DND-41 (cell line): ENCODE results near the gene C4orf17.

Experiments
- ATAC-seq: fragments of 200-7000 bp; cut with Tn5 transposase; 3 replicates; pipeline ENCODE4 v1.9.1; 2021; ENCODE audit warnings: low read depth; ENCODE audit not compliant: insufficient read depth
- DNase-seq: peaks from one replicate; pipeline ENCODE4 v3.0.0-alpha.2; 2020
- H2AFZ ChIP-seq: 2 replicates; pipeline ENCODE4 v1.6.0; 2012; ENCODE audit warnings: low read depth, low read length
- H3K27ac ChIP-seq: 2 replicates; pipeline ENCODE4 v1.5.1; 2012; ENCODE audit warnings: low read length, inconsistent platforms
- H3K27me3 ChIP-seq: fragments of 200-600 bp; sonication (generic); 2 replicates; pipeline ENCODE4 v1.6.0; 2012; ENCODE audit warnings: low read length, mild to moderate bottlenecking, inconsistent platforms; ENCODE audit not compliant: insufficient read depth, poor library complexity
- H3K36me3 ChIP-seq: 2 replicates; pipeline ENCODE4 v1.5.1; 2012; ENCODE audit warnings: low read length, inconsistent platforms; ENCODE audit not compliant: insufficient read depth
- H3K4me1 ChIP-seq: 2 replicates; pipeline ENCODE4 v1.5.1; 2012; ENCODE audit warnings: mild to moderate bottlenecking, low read length; ENCODE audit not compliant: insufficient read depth
- H3K4me2 ChIP-seq: 2 replicates; pipeline ENCODE4 v1.6.0; 2012; ENCODE audit warnings: mild to moderate bottlenecking, moderate library complexity, low read length, inconsistent platforms; ENCODE audit not compliant: insufficient read depth
- H3K4me3 ChIP-seq, 2 experiments: fragments of 200-600 bp in 1 of 2; shearing (Covaris generic) in 1 of 2; 2 replicates each; pipeline ENCODE4 v1.5.1; 2012 to 2016; ENCODE audit warnings: inconsistent platforms in 2 of 2, low read length in 2 of 2, mild to moderate bottlenecking in 2 of 2, low read depth in 1 of 2, moderate library complexity in 1 of 2
- H3K79me2 ChIP-seq: 2 replicates; pipeline ENCODE4 v1.6.0; 2012; ENCODE audit warnings: low read length, inconsistent platforms; ENCODE audit not compliant: insufficient read depth
- H3K9ac ChIP-seq: 2 replicates; pipeline ENCODE4 v1.6.0; 2012; ENCODE audit warnings: low read depth, mild to moderate bottlenecking, inconsistent platforms, low read length, moderate library complexity
- H3K9me3 ChIP-seq: 2 replicates; pipeline ENCODE4 v1.5.1; 2012; ENCODE audit warnings: low read length, moderate library complexity, mild to moderate bottlenecking, inconsistent platforms; ENCODE audit not compliant: insufficient read depth, severe bottlenecking
- H4K20me1 ChIP-seq: 2 replicates; pipeline ENCODE4 v1.6.0; 2012; ENCODE audit warnings: low read length; ENCODE audit not compliant: insufficient read depth
- EZH2 ChIP-seq: IDR thresholded peaks from 3 replicates; pipeline ENCODE4 v1.6.1; 2012; ENCODE audit warnings: borderline replicate concordance, low read depth, mild to moderate bottlenecking, moderate library complexity, low read length, inconsistent platforms; ENCODE audit not compliant: severe bottlenecking
- TF ChIP-seq, protein P1 (sequence below): IDR thresholded peaks from 2 replicates; pipeline ENCODE4 v1.5.1; 2012; ENCODE audit warnings: borderline replicate concordance, low read length, moderate library complexity, mild to moderate bottlenecking; ENCODE audit not compliant: poor library complexity, severe bottlenecking; ENCODE audit errors: extremely low read depth

Gene C4orf17

DNA sequence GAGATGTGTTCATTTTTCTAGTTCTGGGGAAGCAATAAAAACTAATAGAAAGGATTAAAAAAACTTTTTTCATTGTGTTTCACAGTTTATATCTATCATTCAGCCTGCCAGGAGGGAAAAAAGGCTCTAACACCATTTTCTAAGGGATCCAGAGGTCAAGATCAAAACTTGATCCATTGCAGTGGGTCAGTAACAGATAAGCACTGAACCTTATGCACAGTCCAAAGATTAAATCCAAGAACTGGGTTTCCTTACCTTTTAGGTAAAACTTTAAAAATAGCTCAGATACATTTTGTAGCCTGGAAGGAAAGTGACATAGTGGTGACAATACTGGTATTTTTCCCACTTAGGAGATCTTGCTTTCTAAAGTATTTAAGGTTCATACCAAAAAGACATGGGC, 76.5 kb downstream of the C4orf17 start:
- DNase-seq (no peak), ATAC-seq (no peak)
- H3K4me1 ChIP-seq: no peaks in the 10 kb centered on the region
- no peaks in the 10 kb centered on the region for H3K36me3 ChIP-seq
- no peaks in the 10 kb centered on the region for H3K79me2 ChIP-seq
- H2AFZ ChIP-seq: no peak overlapping the region
- H3K9ac ChIP-seq: no peak overlapping the region
- H3K9me3 ChIP-seq: no peaks in the 10 kb centered on the region
- H3K4me2 ChIP-seq: no peak overlapping the region
- no peaks in the 10 kb centered on the region for H3K27me3 ChIP-seq
- H4K20me1 ChIP-seq: no peaks in the 10 kb centered on the region
- TF ChIP-seq, protein P1, sequence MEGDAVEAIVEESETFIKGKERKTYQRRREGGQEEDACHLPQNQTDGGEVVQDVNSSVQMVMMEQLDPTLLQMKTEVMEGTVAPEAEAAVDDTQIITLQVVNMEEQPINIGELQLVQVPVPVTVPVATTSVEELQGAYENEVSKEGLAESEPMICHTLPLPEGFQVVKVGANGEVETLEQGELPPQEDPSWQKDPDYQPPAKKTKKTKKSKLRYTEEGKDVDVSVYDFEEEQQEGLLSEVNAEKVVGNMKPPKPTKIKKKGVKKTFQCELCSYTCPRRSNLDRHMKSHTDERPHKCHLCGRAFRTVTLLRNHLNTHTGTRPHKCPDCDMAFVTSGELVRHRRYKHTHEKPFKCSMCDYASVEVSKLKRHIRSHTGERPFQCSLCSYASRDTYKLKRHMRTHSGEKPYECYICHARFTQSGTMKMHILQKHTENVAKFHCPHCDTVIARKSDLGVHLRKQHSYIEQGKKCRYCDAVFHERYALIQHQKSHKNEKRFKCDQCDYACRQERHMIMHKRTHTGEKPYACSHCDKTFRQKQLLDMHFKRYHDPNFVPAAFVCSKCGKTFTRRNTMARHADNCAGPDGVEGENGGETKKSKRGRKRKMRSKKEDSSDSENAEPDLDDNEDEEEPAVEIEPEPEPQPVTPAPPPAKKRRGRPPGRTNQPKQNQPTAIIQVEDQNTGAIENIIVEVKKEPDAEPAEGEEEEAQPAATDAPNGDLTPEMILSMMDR: no peak
- no peak for TF ChIP-seq EZH2
- no peak overlapping the region for H3K27ac ChIP-seq
- H3K4me3 ChIP-seq: no peak overlapping the region

DNA sequence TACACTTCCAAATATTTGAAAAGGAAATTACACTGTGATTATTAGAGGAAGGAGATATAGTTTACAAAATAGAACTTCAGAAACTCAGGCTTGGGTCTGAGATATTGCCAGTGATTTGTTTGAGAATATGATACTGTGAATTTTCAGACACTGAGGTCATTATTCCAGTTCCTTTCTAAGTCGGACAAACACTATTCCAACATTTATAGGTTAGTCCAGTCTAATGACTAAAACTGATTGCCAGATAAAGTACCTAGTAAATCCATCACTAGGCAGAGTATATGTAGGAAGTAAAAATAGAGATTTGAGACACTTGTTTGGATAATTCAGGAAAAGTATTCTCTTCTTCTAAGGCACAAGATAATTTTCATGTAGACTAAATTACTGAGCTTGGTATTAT, 77.0 kb downstream of the C4orf17 start:
- no peaks in the 10 kb centered on the region for H3K79me2 ChIP-seq
- H3K4me1 ChIP-seq: no peaks in the 10 kb centered on the region
- ATAC-seq (no peak), DNase-seq (no peak)
- H3K4me2 ChIP-seq: no peak overlapping the region
- no peaks in the 10 kb centered on the region for H3K27me3 ChIP-seq
- H4K20me1 ChIP-seq: no peaks in the 10 kb centered on the region
- H2AFZ ChIP-seq: no peak overlapping the region
- H3K27ac ChIP-seq: no peak overlapping the region
- TF ChIP-seq, protein P1: no peak
- TF ChIP-seq EZH2: no peak
- no peak overlapping the region for H3K9ac ChIP-seq
- H3K36me3 ChIP-seq: no peaks in the 10 kb centered on the region
- H3K4me3 ChIP-seq: no peak overlapping the region
- no peaks in the 10 kb centered on the region for H3K9me3 ChIP-seq

DNA sequence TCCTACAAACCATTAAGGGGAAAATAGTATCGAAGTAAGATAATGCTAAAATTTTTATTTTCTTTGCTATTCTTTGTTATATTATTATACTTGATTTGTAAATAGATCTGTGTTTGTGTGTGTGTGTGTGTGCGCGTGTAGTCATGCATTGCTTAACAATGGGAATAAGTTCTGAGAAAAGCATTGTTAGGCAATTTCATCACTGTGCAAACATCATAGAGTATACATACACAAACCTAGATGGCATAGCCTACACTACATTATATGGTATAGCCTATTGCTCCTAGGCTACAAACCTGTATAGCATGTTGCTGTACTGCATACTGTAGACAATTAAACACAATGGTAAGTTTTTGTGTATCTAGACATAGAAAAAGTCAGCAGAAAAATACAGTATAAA, 80.9 kb downstream of the C4orf17 start:
- Histone ChIP-seq H3K36me3 (no peaks in the 10 kb centered on the region), H2AFZ (no peak overlapping the region), H3K9ac (no peak overlapping the region), H3K4me2 (no peak overlapping the region), H3K9me3 (no peaks in the 10 kb centered on the region), H3K4me3 (no peak overlapping the region), H3K27me3 (no peaks in the 10 kb centered on the region), H4K20me1 (no peaks in the 10 kb centered on the region), H3K4me1 (no peaks in the 10 kb centered on the region), H3K27ac (no peak overlapping the region), H3K79me2 (no peaks in the 10 kb centered on the region)
- ATAC-seq (no peak), DNase-seq (no peak)
- TF ChIP-seq, protein P1: no peak
- TF ChIP-seq EZH2: no peak
